ENCODE data around the gene MRPL23.

Gene MRPL23

DNA sequence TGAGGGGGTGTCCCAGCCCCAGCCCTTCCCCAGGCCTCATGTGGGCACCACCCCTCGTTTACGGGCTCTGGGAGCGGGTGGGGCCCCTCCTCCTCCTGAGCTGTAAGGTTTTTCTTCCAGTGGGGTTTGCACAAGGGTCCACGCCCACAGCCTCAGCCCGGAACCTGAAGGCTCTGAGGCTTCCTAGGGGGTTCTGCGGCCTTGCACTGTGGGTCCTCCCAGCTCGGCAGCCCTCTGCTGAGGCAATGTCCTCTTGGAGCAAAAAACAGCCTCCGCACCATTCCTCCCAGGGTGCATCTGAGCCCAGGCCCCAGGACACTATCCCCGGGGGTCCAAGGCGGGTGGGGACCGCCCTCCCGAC is 36.4 kb downstream of the MRPL23 start:
- no peak for TF ChIP-seq GLIS3 (CRISPR knock-in tag; IDR thresholded peaks at IDR 0.05)
- ATAC-seq = no peak

DNA sequence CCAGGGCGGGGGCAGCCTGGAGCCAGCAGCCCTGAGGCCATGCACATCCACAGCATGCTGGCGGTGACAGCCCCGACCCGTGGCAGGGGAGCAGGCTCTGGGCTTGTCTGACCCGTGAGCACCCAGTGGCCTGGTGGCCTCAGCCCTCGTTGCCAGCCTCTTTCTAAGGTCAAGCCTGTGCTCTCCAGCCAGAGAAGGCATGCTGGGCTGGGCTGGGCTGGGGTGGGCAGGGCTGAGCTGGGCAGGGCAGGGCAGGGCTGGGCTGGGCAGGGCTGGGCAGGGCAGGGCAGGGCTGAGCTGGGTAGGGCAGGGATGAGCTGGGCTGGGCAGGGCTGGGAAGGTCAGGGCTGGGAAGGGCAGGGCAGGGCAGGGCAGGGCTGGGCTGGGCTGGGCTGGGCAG is 39.9 kb downstream of the MRPL23 start:
- TF ChIP-seq ARNTL (CRISPR knock-in tag; IDR thresholded peaks at IDR 0.05; ENCODE audit: borderline replicate concordance, low read depth) (no peak), BACH2 (CRISPR knock-in tag; IDR thresholded peaks at IDR 0.05; ENCODE audit: borderline replicate concordance) (no peak), PPARA (CRISPR knock-in tag; IDR thresholded peaks at IDR 0.05; ENCODE audit: borderline replicate concordance) (no peak), CSRNP3 (CRISPR knock-in tag; IDR thresholded peaks at IDR 0.05) (no peak), TOX (CRISPR knock-in tag; IDR thresholded peaks at IDR 0.05; ENCODE audit: borderline replicate concordance) (no peak), ZNF565 (CRISPR knock-in tag; conservative IDR thresholded peaks at IDR 0.05; ENCODE audit: low read depth) (no peak), TCF4 (CRISPR knock-in tag; IDR thresholded peaks at IDR 0.05; ENCODE audit: borderline replicate concordance) (no peak), ZC3H10 (CRISPR knock-in tag; IDR thresholded peaks at IDR 0.05) (no peak), GLIS3 (CRISPR knock-in tag; IDR thresholded peaks at IDR 0.05) (no peak), OSR1 (CRISPR knock-in tag; IDR thresholded peaks at IDR 0.05) (no peak), POU6F1 (CRISPR knock-in tag; IDR thresholded peaks at IDR 0.05; ENCODE audit: borderline replicate concordance, low read depth) (no peak), RARB (CRISPR knock-in tag; IDR thresholded peaks at IDR 0.05) (no peak), CSDC2 (CRISPR knock-in tag; IDR thresholded peaks at IDR 0.05) (no peak), ISL1 (CRISPR knock-in tag; IDR thresholded peaks at IDR 0.05) (no peak), TSHZ2 (CRISPR knock-in tag; IDR thresholded peaks at IDR 0.05) (no peak), ZFP3 (CRISPR knock-in tag; IDR thresholded peaks at IDR 0.05) (no peak), ZFP30 (CRISPR knock-in tag; IDR thresholded peaks at IDR 0.05) (no peak), SNAI2 (CRISPR knock-in tag; IDR thresholded peaks at IDR 0.05) (no peak)
- ATAC-seq = no peak

DNA sequence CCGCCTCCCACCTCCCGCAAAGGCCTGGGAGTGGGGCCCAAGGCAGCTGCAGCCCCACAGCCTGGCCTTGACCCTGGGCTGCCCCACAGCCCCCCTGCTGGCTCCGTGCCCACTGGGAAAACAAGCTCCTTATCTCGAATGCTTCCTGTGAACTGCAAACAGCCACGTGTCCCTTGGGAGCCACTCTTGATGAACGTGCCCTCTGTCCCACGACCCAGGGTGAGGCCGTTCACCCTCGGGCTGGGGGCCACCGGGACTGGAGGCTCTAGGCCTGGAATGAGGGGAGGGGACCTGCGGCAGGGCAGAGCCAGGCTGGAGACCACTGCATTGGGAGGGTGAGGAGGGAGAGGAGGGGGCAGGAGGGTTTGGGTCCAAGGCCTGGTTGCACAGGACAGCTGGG is 41.0 kb downstream of the MRPL23 start:
- TF ChIP-seq CSDC2 (CRISPR knock-in tag; IDR thresholded peaks at IDR 0.05) (no peak), OSR1 (CRISPR knock-in tag; IDR thresholded peaks at IDR 0.05) (no peak), BACH2 (CRISPR knock-in tag; IDR thresholded peaks at IDR 0.05; ENCODE audit: borderline replicate concordance) (no peak), TCF4 (CRISPR knock-in tag; IDR thresholded peaks at IDR 0.05; ENCODE audit: borderline replicate concordance) (no peak), ZFP3 (CRISPR knock-in tag; IDR thresholded peaks at IDR 0.05) (no peak), ISL1 (CRISPR knock-in tag; IDR thresholded peaks at IDR 0.05) (no peak), ZFP30 (CRISPR knock-in tag; IDR thresholded peaks at IDR 0.05) (no peak), ESRRG (CRISPR knock-in tag; IDR thresholded peaks at IDR 0.05) (no peak), TOX (CRISPR knock-in tag; IDR thresholded peaks at IDR 0.05; ENCODE audit: borderline replicate concordance) (no peak), ZNF565 (CRISPR knock-in tag; conservative IDR thresholded peaks at IDR 0.05; ENCODE audit: low read depth) (no peak)
- TF ChIP-seq, protein P1, sequence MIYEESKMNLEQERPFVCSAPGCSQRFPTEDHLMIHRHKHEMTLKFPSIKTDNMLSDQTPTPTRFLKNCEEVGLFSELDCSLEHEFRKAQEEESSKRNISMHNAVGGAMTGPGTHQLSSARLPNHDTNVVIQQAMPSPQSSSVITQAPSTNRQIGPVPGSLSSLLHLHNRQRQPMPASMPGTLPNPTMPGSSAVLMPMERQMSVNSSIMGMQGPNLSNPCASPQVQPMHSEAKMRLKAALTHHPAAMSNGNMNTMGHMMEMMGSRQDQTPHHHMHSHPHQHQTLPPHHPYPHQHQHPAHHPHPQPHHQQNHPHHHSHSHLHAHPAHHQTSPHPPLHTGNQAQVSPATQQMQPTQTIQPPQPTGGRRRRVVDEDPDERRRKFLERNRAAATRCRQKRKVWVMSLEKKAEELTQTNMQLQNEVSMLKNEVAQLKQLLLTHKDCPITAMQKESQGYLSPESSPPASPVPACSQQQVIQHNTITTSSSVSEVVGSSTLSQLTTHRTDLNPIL (CRISPR knock-in tag; IDR thresholded peaks at IDR 0.05; ENCODE audit: low read depth) = no peak
- ATAC-seq = no peak

DNA sequence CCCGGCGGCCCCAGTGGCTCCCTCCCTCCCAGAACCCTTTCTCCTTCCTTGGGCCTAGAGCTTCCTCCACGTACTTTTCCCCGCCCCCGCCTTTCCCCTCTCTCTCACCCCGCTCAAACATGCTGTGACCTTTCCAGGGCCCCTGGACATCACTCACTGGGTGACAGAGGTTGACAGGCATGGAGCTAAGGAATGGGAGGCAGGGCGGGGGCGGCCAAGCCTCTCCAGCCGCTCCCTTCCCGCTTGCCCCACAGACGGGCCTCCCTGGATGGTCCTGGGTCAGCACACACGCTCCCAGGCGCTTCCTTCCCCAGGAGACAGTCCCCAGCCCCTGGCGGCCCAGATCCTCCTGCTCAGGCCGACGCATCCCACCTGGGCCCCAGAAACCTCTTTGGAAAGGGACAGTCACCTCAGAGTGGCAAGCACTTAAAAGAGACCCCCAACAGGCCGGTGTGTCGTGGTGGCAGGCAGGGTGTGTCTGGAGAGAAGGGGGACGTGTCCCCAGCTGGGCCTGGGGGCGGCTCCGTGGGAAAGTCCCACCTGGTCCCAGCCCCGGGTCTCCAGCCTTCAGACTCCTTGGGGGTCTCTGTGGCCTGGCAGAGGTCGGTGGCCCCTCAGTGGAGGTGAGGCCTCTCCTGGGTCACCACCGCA is 41.7 kb downstream of the MRPL23 start:
- ATAC-seq = no peak
- no peak for TF ChIP-seq ZNF565 (CRISPR knock-in tag; conservative IDR thresholded peaks at IDR 0.05; ENCODE audit: low read depth)

Measured in SK-N-SH treated with all-trans-retinoic acid at 6 μM for 48 hours (cell line).